SK-N-SH (cell line): Measurements from ENCODE around the gene DNAH6. TPM values are rescaled to one million over a fixed set of nuclear protein-coding genes. Genes with fewer than 3 reads are reported as not detected.

Experiments
- CTCF ChIA-PET: fragments of 300-600, 350-600 bp; formaldehyde crosslinking; extraction: SDS; loops from one replicate; lab custom pipeline; 2021; lab: Yijun Ruan, JAX
- POLR2A ChIA-PET: fragments of 350-600 bp; sonication (Branson Sonifier 250); formaldehyde crosslinking; extraction: SDS; loops from one replicate; lab custom pipeline; 2020; ENCODE audit warnings: antibody characterized with exemption, inconsistent platforms; lab: Yijun Ruan, JAX
- DNase-seq: peaks from one replicate; pipeline ENCODE4 v3.0.0; 2012
- H2AFZ ChIP-seq: fragments of 200-600 bp; sonication (generic); 2 replicates; pipeline ENCODE4 v1.8.1; 2016; ENCODE audit warnings: antibody characterized with exemption, mild to moderate bottlenecking, low read depth
- H3F3A ChIP-seq: fragments of 200-600 bp; sonication (generic); replicated peaks from 2 replicates; pipeline ENCODE3; 2016; ENCODE audit warnings: antibody characterized with exemption, mild to moderate bottlenecking; ENCODE audit not compliant: insufficient read depth
- H3K27ac ChIP-seq, 2 experiments: fragments of 200-500 bp in 1 of 2; fragments of 200-600 bp in 1 of 2; sonication (Bioruptor generic) in 1 of 2; sonication (generic), shearing (Covaris generic) in 1 of 2; 2 replicates each; pipeline versions ENCODE4 v1.5.1 to v1.6.1; 2014 to 2016; ENCODE audit warnings: low read depth in 2 of 2, inconsistent platforms in 1 of 2, low read length in 1 of 2, mild to moderate bottlenecking in 1 of 2, mixed read lengths in 1 of 2
- H3K27me3 ChIP-seq: fragments of 200-600 bp; sonication (generic), shearing (Covaris generic); 2 replicates; pipeline ENCODE4 v1.6.1; 2016; ENCODE audit warnings: mixed run types; ENCODE audit not compliant: insufficient read depth
- H3K36me3 ChIP-seq, 2 experiments: fragments of 200-500 bp in 1 of 2; fragments of 200-600 bp in 1 of 2; sonication (Bioruptor generic) in 1 of 2; sonication (generic) in 1 of 2; replicated peaks in 1 of 2; 2 replicates each; pipeline versions ENCODE3 to v1.5.1; 2014 to 2016; ENCODE audit warnings: low read length in 1 of 2, mild to moderate bottlenecking in 1 of 2; ENCODE audit not compliant: insufficient read depth in 2 of 2, control insufficient read depth in 1 of 2
- H3K4me1 ChIP-seq, 2 experiments: fragments of 200-500 bp in 1 of 2; fragments of 200-600 bp in 1 of 2; sonication (Bioruptor generic) in 1 of 2; sonication (generic), shearing (Covaris generic) in 1 of 2; 2 replicates each; pipeline versions ENCODE4 v1.5.1 to v1.6.1; 2014 to 2016; ENCODE audit warnings: low read depth in 1 of 2, low read length in 1 of 2, mixed run types in 1 of 2; ENCODE audit not compliant: insufficient read depth in 2 of 2, control insufficient read depth in 1 of 2
- H3K4me2 ChIP-seq: fragments of 200-600 bp; sonication (generic), shearing (Covaris generic); 2 replicates; pipeline ENCODE4 v1.6.1; 2017; ENCODE audit warnings: mixed run types
- H3K4me3 ChIP-seq, 2 experiments: fragments of 200-500 bp in 1 of 2; fragments of 200-600 bp in 1 of 2; sonication (Bioruptor generic) in 1 of 2; sonication (generic), shearing (Covaris generic) in 1 of 2; 2 replicates each; pipeline versions ENCODE4 v1.5.1 to v1.8.1; 2014 to 2016; ENCODE audit warnings: low read depth in 2 of 2, inconsistent platforms in 1 of 2, low read length in 1 of 2, mild to moderate bottlenecking in 1 of 2, mixed read lengths in 1 of 2, moderate library complexity in 1 of 2
- H3K79me2 ChIP-seq: fragments of 200-600 bp; sonication (generic); 2 replicates; pipeline ENCODE4 v1.8.1; 2017; ENCODE audit warnings: mild to moderate bottlenecking; ENCODE audit not compliant: insufficient read depth
- H3K9ac ChIP-seq: fragments of 200-600 bp; sonication (generic); 2 replicates; pipeline ENCODE4 v1.6.1; 2017; ENCODE audit warnings: mixed run types
- H3K9me2 ChIP-seq: fragments of 200-600 bp; sonication (generic); 2 replicates; pipeline ENCODE4 v1.6.1; 2017; ENCODE audit warnings: mixed run types
- H3K9me3 ChIP-seq: fragments of 200-600 bp; sonication (generic); 2 replicates; pipeline ENCODE4 v1.6.1; 2017; ENCODE audit warnings: mixed run types, mild to moderate bottlenecking, moderate library complexity
- H4K20me1 ChIP-seq: fragments of 200-600 bp; sonication (generic); 2 replicates; pipeline ENCODE4 v1.6.1; 2017; ENCODE audit warnings: mild to moderate bottlenecking, mixed run types; ENCODE audit not compliant: insufficient read depth
- CTCF ChIP-seq: fragments of 200-600 bp; sonication (generic); IDR thresholded peaks from 2 replicates; pipeline ENCODE4 v1.6.1; 2017; ENCODE audit warnings: antibody characterized with exemption, mild to moderate bottlenecking, moderate library complexity
- ELF1 ChIP-seq: IDR thresholded peaks from 2 replicates; pipeline ENCODE4 v1.4.0; 2012
- FOSL2 ChIP-seq: IDR thresholded peaks from 2 replicates; pipeline ENCODE4 v1.4.0; 2012; ENCODE audit warnings: low read depth, mild to moderate bottlenecking, moderate library complexity, borderline replicate concordance
- GABPA ChIP-seq: IDR thresholded peaks from 2 replicates; pipeline ENCODE4 v1.4.0; 2012; ENCODE audit warnings: low read depth, mild to moderate bottlenecking
- GATA2 ChIP-seq: sonication (generic); formaldehyde crosslinking; IDR thresholded peaks from 2 replicates; pipeline ENCODE4 v1.5.0; 2020; ENCODE audit warnings: mild to moderate bottlenecking, missing genetic modification reagents
- JUND ChIP-seq: IDR thresholded peaks from 2 replicates; pipeline ENCODE4 v1.4.0; 2012
- MAX ChIP-seq: IDR thresholded peaks from 2 replicates; pipeline ENCODE4 v1.4.0; 2012; ENCODE audit warnings: low read depth
- NFIC ChIP-seq: IDR thresholded peaks from 2 replicates; pipeline ENCODE4 v1.4.0; 2012; ENCODE audit warnings: borderline replicate concordance
- PBX3 ChIP-seq: IDR thresholded peaks from 2 replicates; pipeline ENCODE4; 2012
- RAD21 ChIP-seq: IDR thresholded peaks from 2 replicates; pipeline ENCODE4 v1.6.1; 2012; ENCODE audit warnings: mild to moderate bottlenecking, low read length
- RCOR1 ChIP-seq: fragments of 150-350 bp; IDR thresholded peaks from 2 replicates; pipeline ENCODE4 v1.6.1; 2017; ENCODE audit warnings: antibody characterized with exemption, low read length
- REST ChIP-seq: IDR thresholded peaks from 2 replicates; pipeline ENCODE4 v1.6.1; 2012; ENCODE audit warnings: mild to moderate bottlenecking, low read depth, low read length, moderate library complexity
- RFX5 ChIP-seq: IDR thresholded peaks from 2 replicates; pipeline ENCODE4 v1.6.1; 2012; ENCODE audit warnings: mild to moderate bottlenecking, improper control_type of control experiment, low read length
- TCF12 ChIP-seq: IDR thresholded peaks from 2 replicates; pipeline ENCODE4 v1.4.0; 2012
- USF1 ChIP-seq: IDR thresholded peaks from 2 replicates; pipeline ENCODE4 v1.4.0; 2012; ENCODE audit warnings: low read depth, borderline replicate concordance
- WGBS: methylation state at CpG from one replicate; pipeline ENCODE4 v1.1.6; 2017; ENCODE audit warnings: low lambda C conversion rate; 5-methylcytosine and 5-hydroxymethylcytosine counted together
- polyA plus RNA-seq, 3 experiments: library from polyadenylated mRNA; depleted of rRNA; stranded (reverse); fragments of >200 nt; gene quantifications; 2 replicates each; pipeline ENCODE4 v1.2.3, GENCODE V29; 2012

The DNAH6 gene
- polyA plus RNA-seq, 1 of the 3 experiments (the other 2 are of a cell fraction), result 0.03 TPM

- CTCF ChIA-PET, result no interaction called here
- no peaks in the 10 kb centered on the region for H3K79me2 ChIP-seq
- H3K9me3 ChIP-seq, result no peaks in the 10 kb centered on the region
- H3K9ac ChIP-seq, result no peak overlapping the region
- WGBS, result 45% methylated on average over 3 of the region's 3 CpGs
- POLR2A ChIA-PET, result no interaction called here
- H2AFZ ChIP-seq, result no peak overlapping the region
- H4K20me1 ChIP-seq, result no peaks in the 10 kb centered on the region
- TF ChIP-seq TCF12 (no peak), CTCF (peak; percentile 25; the same call in 1 of the 2 replicates), FOSL2 (no peak), RAD21 (no peak)
- TF ChIP-seq, all 33 proteins: peak for 1
- H3K4me3 ChIP-seq, result no peak overlapping the region
- H3K36me3 ChIP-seq, result no peaks in the 10 kb centered on the region
- peaks cover 2% of the 10 kb centered on the region; the same call in 1 of the 2 replicates for H3K9me2 ChIP-seq
- H3K27me3 ChIP-seq, result 0 out of 2 replicates have a peak, but pooled peaks cover 5% of the 10 kb centered on the region
- DNase-seq, result no peak
- H3K4me2 ChIP-seq, result no peak overlapping the region
- H3K4me1 ChIP-seq, result no peaks in the 10 kb centered on the region
- no peaks in the 10 kb centered on the region for H3F3A ChIP-seq
- no peak overlapping the region for H3K27ac ChIP-seq
Observed at GRCh38 chr2:84653302-84653701, 137.0 kb downstream of the DNAH6 start.

- CTCF ChIA-PET, result no interaction called here
- DNase-seq, result no peak
Observed at GRCh38 chr2:84654414-84654813, 138.1 kb downstream of the DNAH6 start.

More at GRCh38 chr2:84654414-84654813, 138.1 kb downstream of the DNAH6 start:
- Histone ChIP-seq H3K9me2 (peaks cover 4% of the 10 kb centered on the region; the same call in 1 of the 2 replicates), H2AFZ (no peak overlapping the region), H3K27me3 (no peaks in the 10 kb centered on the region), H3K9ac (no peak overlapping the region), H3K36me3 (no peaks in the 10 kb centered on the region), H3K79me2 (no peaks in the 10 kb centered on the region), H3K4me2 (no peak overlapping the region), H3F3A (no peaks in the 10 kb centered on the region), H3K27ac (no peak overlapping the region), H3K4me3 (no peak overlapping the region), H3K4me1 (no peaks in the 10 kb centered on the region), H4K20me1 (no peaks in the 10 kb centered on the region), H3K9me3 (no peaks in the 10 kb centered on the region)
- no peak for TF ChIP-seq TCF12
- no peak for TF ChIP-seq PBX3
- no peak for TF ChIP-seq JUND
- no peak for TF ChIP-seq NFIC
- TF ChIP-seq FOSL2, result no peak
- TF ChIP-seq REST, result no peak
- TF ChIP-seq USF1, result no peak
- no peak for TF ChIP-seq MAX
- TF ChIP-seq GABPA, result no peak
- no peak for TF ChIP-seq RFX5
- no peak for TF ChIP-seq GATA2 (CRISPR knock-in tag)
- no peak for TF ChIP-seq RCOR1
- no peak for TF ChIP-seq ELF1
- 2% methylated on average over 3 of the region's 3 CpGs for WGBS
- POLR2A ChIA-PET, result no interaction called here
